SK-MEL-5 (cell line): ENCODE results near the gene BCAR3. TPM values are rescaled to one million over a fixed set of nuclear protein-coding genes. Genes with fewer than 3 reads are reported as not detected.
"Not testable (repeated sequence)": the region's sequence is repeated elsewhere in the genome, so short reads cannot be mapped to it uniquely, and the experiment has no call there.

Experiments
- DNase-seq: peaks from one replicate; pipeline ENCODE4 v3.0.0-alpha.2; 2016; ENCODE audit warnings: low read depth, low spot score
- in situ Hi-C: cut with HindIII; loops from 2 replicates; pipeline ENCODE4 v1.10.0; 2016; ENCODE audit warnings: low sequenced_read_pairs, high pct_unique_total_duplicates, low pct_unique_long_range_greater_than_20kb
- total RNA-seq: library from RNA; depleted of rRNA; stranded (reverse); fragments of >200 nt; shearing (Covaris generic); gene quantifications from 2 replicates; pipeline ENCODE4 v1.2.3, GENCODE V29; 2014

BCAR3 gene
- total RNA-seq, 1 experiment from 2014 or later: 34.5 TPM

GRCh38 chr1:93662481-93663207, 19.0 kb downstream of the BCAR3 start:
- in situ Hi-C loops: no loop called here
- no peak for DNase-seq

- peak; percentile 41 for DNase-seq
- in situ Hi-C loops: no loop called here
These were observed 19.7 kb downstream of the BCAR3 start for GRCh38 chr1:93661829-93662474.

- in situ Hi-C loops, DNase-seq: not testable (repeated sequence)
These were observed 20.3 kb downstream of the BCAR3 start for GRCh38 chr1:93661341-93661740.

GRCh38 chr1:93659822-93660503, 21.7 kb downstream of the BCAR3 start:
- DNase-seq: no peak
- in situ Hi-C loops: no loop called here

- in situ Hi-C loops: no loop called here
- no peak for DNase-seq
These were observed 23.4 kb downstream of the BCAR3 start for GRCh38 chr1:93658188-93658587.

GRCh38 chr1:93656491-93656890, 25.1 kb downstream of the BCAR3 start:
- no peak for DNase-seq
- in situ Hi-C loops: no loop called here

- DNase-seq: no peak
These were observed 28.0 kb downstream of the BCAR3 start for GRCh38 chr1:93653656-93654055.

GRCh38 chr1:93652323-93652949, 29.2 kb downstream of the BCAR3 start:
- in situ Hi-C loops: no loop called here
- no peak for DNase-seq

More at GRCh38 chr1:93653656-93654055, 28.0 kb downstream of the BCAR3 start:
- in situ Hi-C loops: no loop called here

- in situ Hi-C loops: no loop called here
- no peak for DNase-seq
These were observed 29.9 kb downstream of the BCAR3 start for GRCh38 chr1:93651695-93652094.

- DNase-seq, in situ Hi-C loops: not testable (repeated sequence)
These were observed 31.5 kb downstream of the BCAR3 start for GRCh38 chr1:93650159-93650558.

- in situ Hi-C loops: no loop called here
- DNase-seq: no peak
These were observed 32.4 kb downstream of the BCAR3 start for GRCh38 chr1:93649231-93649630.

GRCh38 chr1:93648656-93649055, 33.0 kb downstream of the BCAR3 start:
- in situ Hi-C loops: no loop called here
- DNase-seq: no peak

- no peak for DNase-seq
These were observed 40.1 kb downstream of the BCAR3 start for GRCh38 chr1:93641527-93641926.

GRCh38 chr1:93640656-93641440, 40.8 kb downstream of the BCAR3 start:
- in situ Hi-C loops: no loop called here

More at GRCh38 chr1:93641527-93641926, 40.1 kb downstream of the BCAR3 start:
- in situ Hi-C loops: no loop called here

GRCh38 chr1:93638981-93639380, 42.7 kb downstream of the BCAR3 start:
- DNase-seq: no peak
- in situ Hi-C loops: no loop called here

More at GRCh38 chr1:93640656-93641440, 40.8 kb downstream of the BCAR3 start:
- DNase-seq: no peak

- in situ Hi-C loops: no loop called here
- DNase-seq: no peak
These were observed 43.3 kb downstream of the BCAR3 start for GRCh38 chr1:93638307-93638847.

GRCh38 chr1:93636712-93637111, 44.9 kb downstream of the BCAR3 start:
- in situ Hi-C loops: no loop called here
- DNase-seq: no peak
